GM20431 (cell line): ENCODE data around the gene CCDC136.

Experiments
- in situ Hi-C: fragments of 300-500 bp; cut with MseI, MboI; formaldehyde crosslinking; loops from one replicate; pipeline ENCODE4 v1.15.0; 2020; ENCODE audit warnings: low sequenced_read_pairs; ENCODE audit not compliant: unreplicated experiment

CCDC136 gene

GRCh38 chr7:128830231-128831177 lies 38.7 kb downstream of the CCDC136 start, which contains the start of gene FLNC:
TSS of gene FLNC (plus strand) at chr7:128830406. CDS start at chr7:128830638, 232 bp downstream.
- in situ Hi-C loops: no loop called here

DNA sequence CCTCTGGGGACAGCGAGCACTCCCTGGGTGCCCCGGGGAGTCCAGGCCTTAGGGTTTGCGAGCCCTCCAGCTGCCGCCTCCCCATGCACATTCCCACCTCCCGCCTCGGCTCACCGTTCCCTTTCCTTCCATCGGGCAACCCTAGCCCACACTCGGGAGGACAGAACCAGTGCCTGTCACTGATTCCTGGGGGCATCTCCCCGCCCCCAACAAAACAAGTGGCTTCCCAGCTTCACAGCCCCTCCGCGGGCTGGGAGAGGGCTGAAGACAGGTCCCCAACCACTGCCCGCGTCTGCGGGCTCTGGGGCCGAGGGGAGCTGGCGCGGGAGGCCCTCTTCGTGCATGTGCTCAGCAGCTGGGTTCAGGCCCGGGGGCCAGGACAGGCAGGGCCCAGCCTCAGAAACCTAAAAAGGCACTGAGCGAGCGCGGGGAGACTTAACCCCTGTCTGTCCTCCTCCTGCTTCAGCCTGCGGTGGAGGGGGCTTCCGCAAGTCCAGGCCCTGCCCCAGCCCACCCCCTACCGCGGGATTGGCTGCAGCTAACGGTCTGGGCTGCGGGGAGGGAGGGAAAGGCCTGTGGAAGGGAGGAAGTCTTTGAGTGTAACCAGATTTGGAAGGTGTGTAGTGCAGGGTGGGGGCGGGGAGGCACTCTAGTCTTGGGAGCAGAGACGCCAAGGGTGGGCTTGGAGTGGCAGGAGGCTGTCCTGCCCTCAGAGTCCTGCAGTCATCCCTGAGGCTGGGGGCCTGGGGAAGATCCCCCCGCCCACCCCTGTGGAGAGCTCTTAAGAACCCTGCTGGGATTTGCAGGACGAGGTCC lies 39.6 kb downstream of the CCDC136 start:
- in situ Hi-C loops: no loop called here

GRCh38 chr7:128831994-128832879 lies 40.5 kb downstream of the CCDC136 start:
- in situ Hi-C loops: no loop called here

DNA sequence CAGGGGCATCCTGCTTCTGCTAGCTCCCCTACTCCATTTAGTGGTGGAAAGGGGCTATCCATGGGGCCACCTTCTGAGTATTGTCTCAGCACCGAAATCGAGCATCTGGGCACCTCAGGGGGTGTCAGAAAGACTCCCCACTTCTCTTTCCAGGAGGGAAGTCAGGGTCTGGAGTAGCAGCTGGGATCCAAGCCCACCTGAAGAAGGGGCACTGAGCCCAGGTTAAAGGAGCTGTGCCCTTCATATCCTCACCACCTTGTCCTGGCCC lies 41.0 kb downstream of the CCDC136 start:
- in situ Hi-C loops: no loop called here

- in situ Hi-C loops: no loop called here
Observed at GRCh38 chr7:128833148-128833945, 41.6 kb downstream of the CCDC136 start.

- in situ Hi-C loops: no loop called here
Observed at GRCh38 chr7:128833946-128834325, 42.2 kb downstream of the CCDC136 start.

GRCh38 chr7:128835231-128835751 lies 43.5 kb downstream of the CCDC136 start:
- in situ Hi-C loops: no loop called here

GRCh38 chr7:128835790-128836641 lies 44.2 kb downstream of the CCDC136 start:
- in situ Hi-C loops: no loop called here

- in situ Hi-C loops: no loop called here
Observed at GRCh38 chr7:128836729-128837348, 45.1 kb downstream of the CCDC136 start.

GRCh38 chr7:128837521-128837921 lies 45.8 kb downstream of the CCDC136 start:
- in situ Hi-C loops: no loop called here

GRCh38 chr7:128838109-128838779 lies 46.5 kb downstream of the CCDC136 start:
- in situ Hi-C loops: no loop called here

- in situ Hi-C loops: no loop called here
Observed at GRCh38 chr7:128838981-128839731, 47.4 kb downstream of the CCDC136 start.

DNA sequence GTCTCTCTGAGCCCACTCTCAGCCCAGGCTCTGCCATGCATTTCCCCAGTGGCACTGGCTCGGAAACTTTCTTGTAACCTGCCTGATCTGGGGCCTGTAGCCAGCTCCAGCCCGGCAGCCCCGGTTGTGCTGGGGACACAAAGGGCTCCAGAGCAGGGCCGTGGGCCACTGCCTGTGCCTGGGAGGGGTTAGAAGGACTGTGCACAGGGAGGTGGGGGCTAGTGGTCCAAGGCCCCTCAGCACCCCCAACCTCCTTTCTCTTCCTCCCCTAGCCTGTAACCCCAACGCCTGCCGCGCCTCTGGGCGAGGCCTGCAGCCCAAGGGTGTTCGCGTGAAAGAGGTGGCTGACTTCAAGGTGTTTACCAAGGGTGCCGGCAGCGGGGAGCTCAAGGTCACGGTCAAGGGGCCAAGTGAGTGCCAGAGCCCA lies 48.0 kb downstream of the CCDC136 start:
- in situ Hi-C loops: no loop called here

GRCh38 chr7:128840326-128841170 lies 48.8 kb downstream of the CCDC136 start:
- in situ Hi-C loops: no loop called here

GRCh38 chr7:128841171-128841690 lies 49.5 kb downstream of the CCDC136 start:
- in situ Hi-C loops: no loop called here
